GM12878 (cell line): ENCODE data around the gene MIA3. TPM values are rescaled to one million over a fixed set of nuclear protein-coding genes. Genes with fewer than 3 reads are reported as not detected.

ENCODE experiments used
- GABPA ChIP-seq: IDR thresholded peaks from 2 replicates; pipeline ENCODE4 v1.6.1; 2014; ENCODE audit warnings: antibody characterized with exemption, low read depth, mild to moderate bottlenecking, inconsistent platforms
- GATAD2B ChIP-seq: fragments of 450-650 bp; conservative IDR thresholded peaks from 2 replicates; pipeline ENCODE4 v1.6.1; 2017; ENCODE audit warnings: low read depth, mild to moderate bottlenecking, moderate library complexity
- MTA3 ChIP-seq: IDR thresholded peaks from 2 replicates; pipeline ENCODE4 v1.6.1; 2012; ENCODE audit warnings: low read length, inconsistent platforms, borderline replicate concordance
- NFIC ChIP-seq: IDR thresholded peaks from 2 replicates; pipeline ENCODE4 v1.6.1; 2012; ENCODE audit warnings: low read depth, mild to moderate bottlenecking, inconsistent platforms, low read length, moderate library complexity
- PKNOX1 ChIP-seq: fragments of 450-650 bp; IDR thresholded peaks from 2 replicates; pipeline ENCODE4 v1.6.1; 2016; ENCODE audit warnings: mild to moderate bottlenecking
- PML ChIP-seq: IDR thresholded peaks from 2 replicates; pipeline ENCODE4 v1.6.1; 2012; ENCODE audit warnings: low read length, inconsistent platforms
- RAD21 ChIP-seq: IDR thresholded peaks from 2 replicates; pipeline ENCODE4 v1.6.1; 2011; ENCODE audit warnings: mild to moderate bottlenecking, low read depth, low read length, moderate library complexity; ENCODE audit not compliant: insufficient read depth
- polyA plus RNA-seq, 11 experiments: library from polyadenylated mRNA; depleted of rRNA in 4 of 11; unstranded in 6 of 11; stranded (reverse) in 5 of 11; fragments of >200 nt; fragmentation: Nextera tagmentation in 4 of 11; fragmentation: Illumina TruSeq in 1 of 11; extraction: Ambion mirVana in 4 of 11; extraction: Trizol in 1 of 11; gene quantifications; 1 replicate in 1 of 11; 2 replicates in 10 of 11; pipeline versions ENCODE4 v1.2.1 to v1.2.3, GENCODE V29; 2011 to 2016; ENCODE audit warnings: inconsistent platforms in 2 of 11, missing spikeins in 2 of 11, low read depth in 1 of 11
- total RNA-seq, 4 experiments: library from RNA; depleted of rRNA in 3 of 4; stranded (reverse); fragments of >200 nt in 3 of 4; fragmentation: Illumina TruSeq in 1 of 4; extraction: Trizol in 1 of 4; gene quantifications; 2 replicates each; pipeline versions ENCODE4 v1.2.1 to v1.2.3, GENCODE V29; 2013 to 2021
- TF ChIP-seq, protein P1 (sequence below): IDR thresholded peaks from 2 replicates; pipeline ENCODE4 v1.6.1; 2011; ENCODE audit warnings: mild to moderate bottlenecking, low read depth, low read length, moderate library complexity; ENCODE audit not compliant: insufficient replicate concordance
- TF ChIP-seq, protein P2 (sequence below): fragments of 450-650 bp; IDR thresholded peaks from 2 replicates; pipeline ENCODE4 v1.6.1; 2017; ENCODE audit warnings: mild to moderate bottlenecking, moderate library complexity

The MIA3 gene
- total and polyA plus RNA-seq, 10 of the 15 experiments (the other 5 are each of a cell fraction or from before 2014, with no cell fraction given): 12.9 to 50.8 (median 30.3) TPM

GRCh38 chr1:222631611-222632208, 13.8 kb downstream of the MIA3 start (continued):
- TF ChIP-seq GATAD2B: no peak
- TF ChIP-seq RAD21: no peak
- TF ChIP-seq, protein P1, sequence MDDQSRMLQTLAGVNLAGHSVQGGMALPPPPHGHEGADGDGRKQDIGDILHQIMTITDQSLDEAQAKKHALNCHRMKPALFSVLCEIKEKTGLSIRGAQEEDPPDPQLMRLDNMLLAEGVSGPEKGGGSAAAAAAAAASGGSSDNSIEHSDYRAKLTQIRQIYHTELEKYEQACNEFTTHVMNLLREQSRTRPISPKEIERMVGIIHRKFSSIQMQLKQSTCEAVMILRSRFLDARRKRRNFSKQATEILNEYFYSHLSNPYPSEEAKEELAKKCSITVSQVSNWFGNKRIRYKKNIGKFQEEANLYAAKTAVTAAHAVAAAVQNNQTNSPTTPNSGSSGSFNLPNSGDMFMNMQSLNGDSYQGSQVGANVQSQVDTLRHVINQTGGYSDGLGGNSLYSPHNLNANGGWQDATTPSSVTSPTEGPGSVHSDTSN: no peak
- TF ChIP-seq, protein P2, sequence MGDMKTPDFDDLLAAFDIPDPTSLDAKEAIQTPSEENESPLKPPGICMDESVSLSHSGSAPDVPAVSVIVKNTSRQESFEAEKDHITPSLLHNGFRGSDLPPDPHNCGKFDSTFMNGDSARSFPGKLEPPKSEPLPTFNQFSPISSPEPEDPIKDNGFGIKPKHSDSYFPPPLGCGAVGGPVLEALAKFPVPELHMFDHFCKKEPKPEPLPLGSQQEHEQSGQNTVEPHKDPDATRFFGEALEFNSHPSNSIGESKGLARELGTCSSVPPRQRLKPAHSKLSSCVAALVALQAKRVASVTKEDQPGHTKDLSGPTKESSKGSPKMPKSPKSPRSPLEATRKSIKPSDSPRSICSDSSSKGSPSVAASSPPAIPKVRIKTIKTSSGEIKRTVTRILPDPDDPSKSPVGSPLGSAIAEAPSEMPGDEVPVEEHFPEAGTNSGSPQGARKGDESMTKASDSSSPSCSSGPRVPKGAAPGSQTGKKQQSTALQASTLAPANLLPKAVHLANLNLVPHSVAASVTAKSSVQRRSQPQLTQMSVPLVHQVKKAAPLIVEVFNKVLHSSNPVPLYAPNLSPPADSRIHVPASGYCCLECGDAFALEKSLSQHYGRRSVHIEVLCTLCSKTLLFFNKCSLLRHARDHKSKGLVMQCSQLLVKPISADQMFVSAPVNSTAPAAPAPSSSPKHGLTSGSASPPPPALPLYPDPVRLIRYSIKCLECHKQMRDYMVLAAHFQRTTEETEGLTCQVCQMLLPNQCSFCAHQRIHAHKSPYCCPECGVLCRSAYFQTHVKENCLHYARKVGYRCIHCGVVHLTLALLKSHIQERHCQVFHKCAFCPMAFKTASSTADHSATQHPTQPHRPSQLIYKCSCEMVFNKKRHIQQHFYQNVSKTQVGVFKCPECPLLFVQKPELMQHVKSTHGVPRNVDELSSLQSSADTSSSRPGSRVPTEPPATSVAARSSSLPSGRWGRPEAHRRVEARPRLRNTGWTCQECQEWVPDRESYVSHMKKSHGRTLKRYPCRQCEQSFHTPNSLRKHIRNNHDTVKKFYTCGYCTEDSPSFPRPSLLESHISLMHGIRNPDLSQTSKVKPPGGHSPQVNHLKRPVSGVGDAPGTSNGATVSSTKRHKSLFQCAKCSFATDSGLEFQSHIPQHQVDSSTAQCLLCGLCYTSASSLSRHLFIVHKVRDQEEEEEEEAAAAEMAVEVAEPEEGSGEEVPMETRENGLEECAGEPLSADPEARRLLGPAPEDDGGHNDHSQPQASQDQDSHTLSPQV: no peak
- TF ChIP-seq NFIC: no peak
- no peak for TF ChIP-seq GABPA
- TF ChIP-seq MTA3: no peak
- no peak for TF ChIP-seq PML
- no peak for TF ChIP-seq PKNOX1
